ENCODE results near the gene ZNF438.

ZNF438 gene

GRCh38 chr10:31071232-31072005 lies 39.8 kb upstream of the ZNF438 start:
- TF ChIP-seq NFIC (IDR thresholded peaks at IDR 0.05): no peak
- TF ChIP-seq, protein P1, sequence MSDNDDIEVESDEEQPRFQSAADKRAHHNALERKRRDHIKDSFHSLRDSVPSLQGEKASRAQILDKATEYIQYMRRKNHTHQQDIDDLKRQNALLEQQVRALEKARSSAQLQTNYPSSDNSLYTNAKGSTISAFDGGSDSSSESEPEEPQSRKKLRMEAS (IDR thresholded peaks at IDR 0.05): no peak
- no peak for TF ChIP-seq REST (IDR thresholded peaks at IDR 0.05; ENCODE audit: low read depth)

DNA sequence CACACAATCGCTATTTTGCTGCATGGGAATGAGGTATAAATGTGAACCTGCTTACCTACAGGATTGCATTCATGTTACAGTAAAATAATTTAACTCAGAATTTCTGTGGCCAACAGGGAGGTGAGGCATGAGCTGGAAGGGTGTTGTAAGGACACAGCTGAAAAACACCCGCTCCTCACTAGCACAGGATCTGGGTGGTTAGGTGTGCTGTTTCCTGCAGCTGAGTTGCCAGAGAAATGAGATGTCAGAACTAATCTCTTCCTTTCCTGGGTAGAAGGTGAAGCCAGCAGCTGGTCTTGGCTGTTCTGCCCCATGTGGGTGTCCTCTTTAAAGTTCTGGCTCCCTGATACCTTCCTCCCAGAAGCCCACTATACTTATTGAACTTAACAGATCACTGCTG lies 39.0 kb upstream of the ZNF438 start:
- TF ChIP-seq, protein P1 (IDR thresholded peaks at IDR 0.05): no peak
- TF ChIP-seq EP300 (IDR thresholded peaks at IDR 0.05; ENCODE audit: borderline replicate concordance): no peak
- no peak for TF ChIP-seq YY1 (IDR thresholded peaks at IDR 0.05; ENCODE audit: low read depth)
- TF ChIP-seq TEAD4 (IDR thresholded peaks at IDR 0.05): no peak
- TF ChIP-seq CREB1 (IDR thresholded peaks at IDR 0.05; ENCODE audit: low read depth): no peak
- no peak for TF ChIP-seq REST (IDR thresholded peaks at IDR 0.05; ENCODE audit: low read depth)
- TF ChIP-seq TAF1 (IDR thresholded peaks at IDR 0.05; ENCODE audit: low read depth): no peak
- no peak for TF ChIP-seq FOXM1 (IDR thresholded peaks at IDR 0.05; ENCODE audit: borderline replicate concordance, low read depth)
- no peak for TF ChIP-seq CEBPB (IDR thresholded peaks at IDR 0.05)
- no peak for TF ChIP-seq ZBTB7A (IDR thresholded peaks at IDR 0.05; ENCODE audit: low read depth)
- TF ChIP-seq NFIC (IDR thresholded peaks at IDR 0.05): no peak
- no peak for TF ChIP-seq TCF12 (IDR thresholded peaks at IDR 0.05; ENCODE audit: low read depth)
- TF ChIP-seq, protein P2, sequence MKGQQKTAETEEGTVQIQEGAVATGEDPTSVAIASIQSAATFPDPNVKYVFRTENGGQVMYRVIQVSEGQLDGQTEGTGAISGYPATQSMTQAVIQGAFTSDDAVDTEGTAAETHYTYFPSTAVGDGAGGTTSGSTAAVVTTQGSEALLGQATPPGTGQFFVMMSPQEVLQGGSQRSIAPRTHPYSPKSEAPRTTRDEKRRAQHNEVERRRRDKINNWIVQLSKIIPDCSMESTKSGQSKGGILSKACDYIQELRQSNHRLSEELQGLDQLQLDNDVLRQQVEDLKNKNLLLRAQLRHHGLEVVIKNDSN (IDR thresholded peaks at IDR 0.05): no peak
- no peak for TF ChIP-seq RAD21 (IDR thresholded peaks at IDR 0.05; ENCODE audit: low read depth)
- no peak for TF ChIP-seq EGR1 (IDR thresholded peaks at IDR 0.05)

DNA sequence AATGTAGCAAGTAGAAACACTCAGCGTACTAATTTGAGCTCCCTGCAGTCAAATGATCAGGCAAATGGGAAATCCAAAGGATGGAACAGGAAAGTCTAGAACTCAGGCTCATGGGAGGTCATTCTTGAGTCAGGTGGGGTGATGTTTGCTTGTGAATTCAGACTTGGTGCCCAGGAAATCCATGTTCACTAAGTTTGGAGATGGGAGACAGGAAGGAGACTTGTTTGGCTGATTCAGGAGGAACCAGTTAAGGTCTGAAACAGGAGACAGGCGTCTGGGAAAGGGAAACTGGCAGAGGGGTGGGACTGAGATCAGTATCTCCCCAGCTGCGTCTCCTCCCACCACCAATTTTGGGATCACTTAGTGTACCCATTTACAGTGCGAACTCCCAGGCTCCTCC lies 38.4 kb upstream of the ZNF438 start:
- no peak for TF ChIP-seq CEBPB (IDR thresholded peaks at IDR 0.05)
- no peak for TF ChIP-seq TCF12 (IDR thresholded peaks at IDR 0.05; ENCODE audit: low read depth)
- TF ChIP-seq NFIC (IDR thresholded peaks at IDR 0.05): no peak
- no peak for TF ChIP-seq CREB1 (IDR thresholded peaks at IDR 0.05; ENCODE audit: low read depth)
- TF ChIP-seq EP300 (IDR thresholded peaks at IDR 0.05; ENCODE audit: borderline replicate concordance): no peak
- TF ChIP-seq YY1 (IDR thresholded peaks at IDR 0.05; ENCODE audit: low read depth): no peak
- TF ChIP-seq FOXM1 (IDR thresholded peaks at IDR 0.05; ENCODE audit: borderline replicate concordance, low read depth): no peak

DNA sequence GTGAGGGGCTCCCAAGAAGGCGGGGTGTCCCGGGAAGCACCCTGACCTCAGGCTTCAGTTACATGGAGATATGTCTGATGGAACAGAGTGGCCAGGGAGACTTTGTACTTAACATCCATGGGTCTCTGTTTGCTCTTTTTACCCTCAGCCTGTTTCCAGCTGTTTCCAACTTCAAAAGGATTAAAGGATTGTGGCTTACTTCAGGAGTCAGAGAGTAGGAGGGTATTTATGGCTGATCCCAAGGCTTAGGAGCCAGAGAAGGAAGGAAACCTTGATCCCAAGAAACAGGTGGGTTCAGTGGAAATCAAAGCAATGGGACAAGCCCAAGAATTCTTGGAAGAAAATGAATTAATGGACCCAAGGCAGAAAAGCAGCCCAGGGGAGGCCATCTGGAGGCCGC lies 37.7 kb upstream of the ZNF438 start:
- no peak for TF ChIP-seq FOXM1 (IDR thresholded peaks at IDR 0.05; ENCODE audit: borderline replicate concordance, low read depth)
- no peak for TF ChIP-seq ZBTB7A (IDR thresholded peaks at IDR 0.05; ENCODE audit: low read depth)
- no peak for TF ChIP-seq TCF12 (IDR thresholded peaks at IDR 0.05; ENCODE audit: low read depth)
- no peak for TF ChIP-seq TEAD4 (IDR thresholded peaks at IDR 0.05)
- no peak for TF ChIP-seq EGR1 (IDR thresholded peaks at IDR 0.05)
- no peak for TF ChIP-seq EP300 (IDR thresholded peaks at IDR 0.05; ENCODE audit: borderline replicate concordance)
- no peak for TF ChIP-seq CREB1 (IDR thresholded peaks at IDR 0.05; ENCODE audit: low read depth)
- TF ChIP-seq CEBPB (IDR thresholded peaks at IDR 0.05): no peak

DNA sequence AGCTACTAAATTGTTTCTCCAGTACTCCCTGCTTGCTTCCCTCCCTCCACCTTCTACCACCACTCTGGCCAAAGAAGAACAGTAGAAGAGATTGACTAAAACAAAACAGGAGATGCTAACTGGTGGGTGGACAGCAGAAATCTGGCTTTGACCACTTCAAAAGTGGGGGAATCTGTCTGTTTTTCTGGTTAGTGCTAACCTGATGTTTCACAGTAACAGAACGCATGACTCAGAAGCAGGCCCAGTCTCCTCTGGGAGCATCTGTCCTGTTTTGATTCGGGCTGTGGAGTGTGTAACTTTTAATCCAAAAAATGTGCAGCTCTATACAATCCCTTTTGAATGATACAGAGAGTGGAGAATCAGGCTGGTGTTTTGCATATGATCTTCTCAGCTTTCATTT lies 32.7 kb upstream of the ZNF438 start:
- no peak for TF ChIP-seq CREB1 (IDR thresholded peaks at IDR 0.05; ENCODE audit: low read depth)
- no peak for TF ChIP-seq YY1 (IDR thresholded peaks at IDR 0.05; ENCODE audit: low read depth)
- TF ChIP-seq TCF12 (IDR thresholded peaks at IDR 0.05; ENCODE audit: low read depth): no peak
- no peak for TF ChIP-seq EGR1 (IDR thresholded peaks at IDR 0.05)
- no peak for TF ChIP-seq CEBPB (IDR thresholded peaks at IDR 0.05)
- TF ChIP-seq FOXM1 (IDR thresholded peaks at IDR 0.05; ENCODE audit: borderline replicate concordance, low read depth): no peak
- TF ChIP-seq, protein P1 (IDR thresholded peaks at IDR 0.05): no peak
- no peak for TF ChIP-seq ZBTB7A (IDR thresholded peaks at IDR 0.05; ENCODE audit: low read depth)
- TF ChIP-seq TEAD4 (IDR thresholded peaks at IDR 0.05): no peak

DNA sequence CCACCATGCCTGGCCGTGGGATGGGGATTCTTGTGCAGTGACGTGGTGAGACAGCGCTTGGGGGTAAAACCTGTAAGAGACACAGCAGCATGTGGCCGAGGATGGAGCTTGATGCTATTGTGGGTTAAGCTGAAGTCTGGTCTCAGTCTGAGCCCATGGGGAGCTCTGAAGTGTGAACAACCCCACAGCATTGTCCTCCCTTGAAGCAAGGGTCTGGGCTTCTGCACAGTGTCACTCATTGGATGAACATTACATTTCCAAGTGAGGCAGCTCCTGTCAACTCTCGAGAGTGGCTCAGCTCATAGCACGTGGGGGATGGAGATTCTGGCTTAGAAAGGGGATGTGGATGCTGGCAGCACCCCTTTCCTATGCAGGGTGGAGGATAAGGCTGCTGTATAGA lies 32.2 kb upstream of the ZNF438 start:
- TF ChIP-seq TAF1 (IDR thresholded peaks at IDR 0.05; ENCODE audit: low read depth): no peak
- TF ChIP-seq, protein P1 (IDR thresholded peaks at IDR 0.05): no peak
- no peak for TF ChIP-seq YY1 (IDR thresholded peaks at IDR 0.05; ENCODE audit: low read depth)
- no peak for TF ChIP-seq TCF12 (IDR thresholded peaks at IDR 0.05; ENCODE audit: low read depth)
- TF ChIP-seq ZBTB7A (IDR thresholded peaks at IDR 0.05; ENCODE audit: low read depth): no peak
- no peak for TF ChIP-seq RAD21 (IDR thresholded peaks at IDR 0.05; ENCODE audit: low read depth)
- TF ChIP-seq FOXM1 (IDR thresholded peaks at IDR 0.05; ENCODE audit: borderline replicate concordance, low read depth): no peak
- TF ChIP-seq TEAD4 (IDR thresholded peaks at IDR 0.05): no peak
- TF ChIP-seq EP300 (IDR thresholded peaks at IDR 0.05; ENCODE audit: borderline replicate concordance): no peak

All from Ishikawa (cell line).